Fibroblast of skin of scalp (primary cell): ENCODE data around the gene SLC22A8. TPM values are rescaled to one million over a fixed set of nuclear protein-coding genes. Genes with fewer than 3 reads are reported as not detected.
"Not testable (repeated sequence)": the region's sequence is repeated elsewhere in the genome, so short reads cannot be mapped to it uniquely, and the experiment has no call there.

Source experiments
- DNase-seq: peaks from one replicate; pipeline ENCODE4 v3.0.0-alpha.2; 2013
- polyA plus RNA-seq, 2 experiments: library from polyadenylated mRNA; unstranded; fragments of 120-200 nt; gene quantifications; one replicate each; pipeline ENCODE4 v1.2.1, GENCODE V29; 2013; ENCODE audit not compliant: insufficient read length in 2 of 2

The SLC22A8 gene, protein sequence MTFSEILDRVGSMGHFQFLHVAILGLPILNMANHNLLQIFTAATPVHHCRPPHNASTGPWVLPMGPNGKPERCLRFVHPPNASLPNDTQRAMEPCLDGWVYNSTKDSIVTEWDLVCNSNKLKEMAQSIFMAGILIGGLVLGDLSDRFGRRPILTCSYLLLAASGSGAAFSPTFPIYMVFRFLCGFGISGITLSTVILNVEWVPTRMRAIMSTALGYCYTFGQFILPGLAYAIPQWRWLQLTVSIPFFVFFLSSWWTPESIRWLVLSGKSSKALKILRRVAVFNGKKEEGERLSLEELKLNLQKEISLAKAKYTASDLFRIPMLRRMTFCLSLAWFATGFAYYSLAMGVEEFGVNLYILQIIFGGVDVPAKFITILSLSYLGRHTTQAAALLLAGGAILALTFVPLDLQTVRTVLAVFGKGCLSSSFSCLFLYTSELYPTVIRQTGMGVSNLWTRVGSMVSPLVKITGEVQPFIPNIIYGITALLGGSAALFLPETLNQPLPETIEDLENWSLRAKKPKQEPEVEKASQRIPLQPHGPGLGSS
- not detected for polyA plus RNA-seq (2013, experiment 1 of 2; ENCODE audit: insufficient read length)
- polyA plus RNA-seq (2013, experiment 2 of 2; ENCODE audit: insufficient read length): 0.18 TPM

DNA sequence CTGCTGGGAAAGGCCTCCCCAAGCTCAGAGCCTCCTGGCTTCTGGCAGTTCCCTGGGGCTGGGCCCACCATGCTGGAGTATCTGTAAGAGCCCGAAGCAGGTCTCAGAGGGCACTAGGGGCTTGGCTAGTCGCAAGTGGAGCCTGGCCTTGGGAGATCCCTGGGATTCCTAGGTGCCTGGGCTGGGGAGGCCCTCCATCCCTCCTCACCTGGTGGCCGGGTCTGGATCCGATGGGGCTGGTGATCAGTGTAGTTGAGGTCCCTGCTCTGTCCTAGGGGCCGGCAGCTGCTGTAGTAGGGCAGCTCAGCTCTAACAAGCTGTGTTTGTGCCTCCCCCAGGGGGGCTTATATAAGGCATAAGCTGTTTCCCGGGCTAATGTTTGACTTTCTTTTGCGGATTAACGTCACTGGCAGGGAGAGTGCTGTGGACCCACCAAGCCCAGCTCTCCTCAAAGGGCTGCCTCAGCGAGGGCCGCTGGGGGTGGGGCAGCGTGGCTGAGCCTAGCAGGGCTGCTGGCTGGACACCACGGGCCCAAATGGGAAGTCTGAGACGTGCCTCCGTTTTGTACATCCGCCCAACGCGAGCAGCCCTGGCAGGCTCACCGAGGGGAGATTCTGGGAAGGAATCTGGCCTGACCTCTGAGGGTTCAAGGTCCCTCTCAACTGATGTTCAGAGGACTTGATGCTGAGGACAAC, at the start of gene SLC22A8:
SLC22A8 (minus strand) TSS at position 321 of the 695 bp plus-strand sequence. CDS start 883 bp downstream, outside the sequence.
- DNase-seq: no peak

DNA sequence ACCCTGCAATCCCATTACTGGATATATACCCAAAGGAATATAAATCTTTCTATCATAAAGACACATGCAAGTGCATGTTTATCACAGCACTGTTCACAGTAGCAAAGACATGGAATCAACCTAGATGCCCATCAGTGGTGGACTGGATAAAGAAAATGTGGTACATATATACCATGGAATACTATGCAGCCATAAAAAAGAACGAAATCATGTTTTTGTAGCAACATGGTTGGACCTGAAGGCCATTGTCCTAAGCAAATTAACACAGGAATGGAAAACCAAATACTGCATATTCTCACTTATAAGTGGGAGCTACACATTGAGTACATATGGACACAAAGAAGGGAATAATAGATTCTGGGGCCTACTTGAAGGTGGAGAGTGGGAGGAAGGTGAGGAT, 30.6 kb upstream of the SLC22A8 start:
- not testable (repeated sequence) for DNase-seq

DNA sequence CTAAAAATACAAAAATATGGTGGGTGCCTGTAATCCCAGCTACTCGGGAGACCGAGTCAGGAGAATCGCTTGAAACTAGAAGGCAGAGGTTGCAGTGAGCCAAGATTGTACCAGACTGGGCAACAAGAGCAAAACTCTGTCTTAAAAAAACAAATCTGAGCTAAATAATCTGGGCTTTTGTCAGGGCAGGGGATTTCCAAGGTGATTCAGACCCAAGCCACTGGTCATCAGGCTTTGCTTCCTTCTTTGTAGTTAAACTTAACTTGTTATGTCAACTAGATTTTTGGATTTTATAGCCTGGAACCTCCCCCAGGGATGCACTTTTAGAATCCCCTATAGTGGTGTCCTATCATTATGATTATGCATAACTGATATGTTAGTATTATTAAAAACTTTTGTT, 27.0 kb upstream of the SLC22A8 start:
- no peak for DNase-seq

DNA sequence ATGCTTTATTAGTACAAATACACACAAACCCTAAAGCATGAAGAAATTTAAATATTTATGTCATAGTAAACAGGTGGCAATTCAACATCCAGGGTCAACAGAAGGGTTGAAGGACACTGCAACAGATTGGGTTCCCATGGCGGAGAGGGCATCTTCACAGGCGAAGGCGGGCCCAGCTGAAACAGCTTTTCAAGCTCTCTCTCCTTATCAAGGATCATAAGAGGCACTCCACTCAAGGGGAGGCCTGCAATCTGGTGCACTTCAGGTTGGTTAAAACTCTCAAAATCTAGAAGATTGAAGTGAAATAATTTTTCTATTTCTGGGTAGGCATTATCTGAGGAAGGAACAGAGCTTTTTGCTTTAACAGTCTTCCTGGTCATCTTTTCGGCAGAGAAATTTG, 16.8 kb upstream of the SLC22A8 start:
- no peak for DNase-seq

DNA sequence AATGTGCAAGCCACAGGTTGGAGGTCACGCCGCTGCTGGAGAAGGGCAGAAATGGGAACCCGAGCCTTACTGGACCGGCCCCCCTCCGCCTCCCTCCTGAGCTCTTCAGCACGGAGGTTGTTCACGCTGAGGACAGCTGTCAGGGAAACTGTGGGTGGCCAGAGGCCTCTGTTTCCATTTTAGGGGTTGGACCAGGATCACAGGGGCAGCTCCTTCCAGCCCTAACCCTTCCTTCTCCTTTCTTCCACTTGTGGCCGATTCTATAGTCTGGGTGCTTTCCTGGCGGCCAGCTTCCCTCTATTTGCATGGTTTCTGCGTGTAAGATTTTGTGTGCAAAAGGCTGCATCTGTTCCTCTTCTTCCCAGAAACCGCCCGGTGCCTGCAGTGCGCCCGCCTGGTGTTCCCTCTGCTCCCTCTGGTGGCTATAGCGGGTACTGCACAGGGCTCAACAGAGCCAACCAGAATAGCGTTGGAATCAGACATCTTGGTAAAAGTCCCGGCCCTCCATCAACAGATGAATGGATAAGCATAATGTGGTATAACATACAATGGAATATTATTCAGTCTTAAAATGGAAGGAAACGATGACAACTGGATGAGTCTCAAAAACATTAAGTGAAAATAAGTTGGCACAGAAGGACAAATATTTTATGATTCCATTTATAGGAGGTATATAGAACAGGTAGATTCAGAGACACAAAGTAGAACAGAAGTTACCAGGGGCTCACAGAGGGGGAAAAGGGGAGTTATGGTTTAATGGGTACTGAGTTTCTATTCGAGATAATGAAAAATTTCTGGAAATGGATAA, 8.4 kb upstream of the SLC22A8 start:
- DNase-seq: peak; percentile 72

DNA sequence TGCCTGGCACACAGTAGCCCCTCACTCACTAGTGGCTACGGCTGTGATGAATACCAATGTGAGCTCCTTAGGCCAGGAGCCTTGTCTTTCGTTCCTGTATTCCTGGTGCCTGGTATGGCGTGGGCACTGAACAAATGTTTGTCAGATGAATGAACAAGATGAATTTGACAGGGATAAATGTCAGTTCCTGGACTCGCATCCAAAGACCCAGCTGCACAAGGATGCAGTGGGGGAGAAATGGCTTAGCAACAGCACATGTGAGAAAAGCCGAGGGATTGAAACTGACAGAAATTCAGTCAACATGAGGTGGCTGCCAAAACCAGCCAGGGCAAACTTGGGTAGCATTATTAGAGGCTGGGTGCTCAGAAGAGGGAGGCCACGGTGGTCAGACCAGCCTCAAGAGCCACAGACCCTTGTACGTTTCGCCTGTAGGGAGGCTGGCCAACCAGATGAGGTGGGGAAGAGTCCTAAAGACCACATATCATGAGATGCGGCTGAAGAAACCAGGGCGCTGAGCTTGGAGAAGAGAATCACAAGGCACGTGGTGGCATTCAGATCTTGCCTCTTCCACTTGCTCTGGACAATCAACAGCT, 7.7 kb upstream of the SLC22A8 start:
- DNase-seq: no peak

DNA sequence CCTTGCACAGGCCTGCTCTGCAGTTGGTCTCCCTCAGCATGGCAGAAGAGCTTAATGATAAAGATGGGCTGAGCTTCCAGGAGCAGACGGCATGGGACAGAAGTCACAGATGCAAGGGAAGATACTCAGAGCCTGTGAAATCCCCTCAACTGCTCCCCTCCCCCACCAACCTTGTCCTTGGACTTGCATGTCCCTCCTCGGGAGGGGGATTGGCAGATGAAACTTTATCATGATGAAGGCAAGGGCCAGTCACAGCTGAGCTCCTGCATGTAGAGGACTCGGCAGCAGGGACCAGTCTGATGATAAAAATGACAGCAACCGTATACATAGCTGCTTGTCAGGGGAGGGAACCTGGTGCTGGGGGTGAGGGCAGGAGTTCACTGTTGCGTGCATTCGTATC, 6.8 kb upstream of the SLC22A8 start:
- DNase-seq: no peak

DNA sequence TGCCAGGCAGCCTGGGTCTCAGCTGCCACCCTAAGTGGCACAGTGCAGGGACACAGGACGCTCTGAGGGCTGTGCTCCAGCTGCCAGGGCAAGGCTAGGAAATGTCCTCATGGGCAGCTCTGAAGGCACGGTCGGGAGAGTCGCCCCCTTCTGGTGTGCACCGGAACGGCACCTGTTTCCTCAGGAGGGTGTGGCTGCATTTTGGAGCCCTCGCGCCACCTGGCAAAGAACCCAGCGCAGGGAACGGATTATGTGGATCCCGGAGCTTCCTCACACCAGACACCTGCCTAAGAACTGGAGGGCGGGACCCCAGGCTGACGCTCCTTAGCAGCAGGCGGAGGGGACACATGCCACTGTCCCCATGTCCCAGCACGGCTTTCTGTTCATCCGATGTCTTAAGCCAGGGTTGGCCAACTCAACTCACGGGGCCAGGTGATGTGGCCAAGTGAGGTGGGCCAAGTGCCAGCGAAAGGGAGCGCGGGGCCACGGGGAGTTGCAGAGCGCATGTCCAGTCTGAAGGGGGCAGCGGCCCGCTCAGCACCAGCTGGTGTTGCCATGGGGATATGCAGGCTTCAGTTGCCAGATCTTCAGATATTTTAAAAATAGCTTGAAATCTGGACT, 5.1 kb upstream of the SLC22A8 start:
- no peak for DNase-seq

DNA sequence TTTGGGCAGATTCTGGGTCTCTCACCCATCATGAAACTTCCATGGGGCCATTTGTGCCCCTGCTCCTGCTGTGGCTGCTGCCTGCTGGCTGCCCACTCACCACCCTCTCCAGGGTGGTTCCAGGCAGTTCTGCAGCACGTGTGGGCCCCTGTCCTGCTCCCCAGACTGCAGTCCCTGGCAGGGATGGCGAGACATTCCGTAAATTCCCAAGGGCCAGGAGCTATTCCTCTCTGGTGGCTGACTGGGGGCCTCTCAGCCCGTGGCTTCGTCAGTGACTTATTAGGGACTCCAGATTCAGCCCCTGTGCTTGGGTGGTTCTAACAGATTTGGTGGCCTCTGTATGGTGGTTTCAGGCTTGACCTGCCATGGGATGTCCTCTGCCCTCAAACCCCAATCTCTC, 3.9 kb upstream of the SLC22A8 start:
- peak; percentile 20 for DNase-seq

DNA sequence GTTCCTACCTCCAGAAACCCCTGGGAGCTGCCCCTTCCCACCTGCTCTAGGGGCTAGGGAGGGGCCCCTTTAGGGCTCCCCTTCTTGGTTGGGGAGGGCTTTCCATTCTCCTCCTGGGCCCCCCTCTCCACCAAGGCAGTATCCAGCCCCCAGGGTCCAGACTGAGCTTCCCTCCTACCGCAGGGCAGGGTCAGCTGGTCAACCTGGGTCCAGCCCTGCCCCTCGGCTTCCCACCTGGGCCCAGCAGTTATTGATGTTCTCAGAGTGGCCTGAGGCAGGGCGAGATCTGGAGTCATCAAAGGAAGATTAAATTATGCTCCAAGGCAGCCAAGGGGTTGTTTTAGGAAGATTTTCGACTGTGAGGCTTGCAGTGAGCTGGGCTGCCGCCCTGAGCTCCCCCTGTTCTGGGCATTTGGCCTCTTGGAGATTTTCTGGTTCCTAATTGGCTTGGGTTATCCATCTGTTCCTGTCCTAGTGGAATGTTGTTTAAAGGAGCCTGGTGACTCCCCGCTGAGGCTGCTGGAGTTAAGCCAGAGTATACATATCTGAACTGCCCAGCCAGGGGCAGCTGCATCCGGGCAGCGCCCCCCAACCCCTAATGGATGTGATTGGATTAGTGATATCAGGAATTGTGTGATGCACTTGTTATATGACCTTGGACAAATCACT, 1.8 kb upstream of the SLC22A8 start:
- peak; percentile 8 for DNase-seq

DNA sequence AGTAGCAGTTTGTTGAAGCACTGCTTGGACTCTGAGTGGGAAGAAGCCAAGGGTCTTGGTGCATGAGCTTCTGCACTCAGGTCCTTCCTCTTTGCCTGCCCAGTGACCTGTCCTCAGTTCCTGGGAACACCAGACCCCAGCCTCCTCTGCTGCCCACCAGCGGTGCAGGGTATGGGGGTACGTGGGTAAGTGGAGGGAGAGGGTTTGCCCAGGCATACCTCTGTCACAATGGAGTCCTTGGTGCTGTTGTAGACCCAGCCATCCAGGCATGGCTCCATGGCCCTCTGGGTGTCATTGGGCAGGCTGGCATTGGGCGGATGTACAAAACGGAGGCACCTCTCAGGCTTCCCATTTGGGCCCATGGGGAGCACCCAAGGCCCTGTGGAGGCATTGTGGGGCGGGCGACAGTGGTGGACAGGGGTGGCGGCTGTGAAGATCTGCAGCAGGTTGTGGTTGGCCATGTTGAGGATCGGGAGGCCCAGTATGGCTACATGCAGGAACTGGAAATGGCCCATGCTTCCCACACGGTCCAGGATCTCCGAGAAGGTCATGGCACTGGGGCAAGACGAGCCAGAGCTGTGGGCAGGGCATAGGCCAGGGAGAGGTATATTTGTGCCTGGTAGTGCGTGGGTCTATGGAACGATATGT, 1.1 kb downstream of the SLC22A8 start:
- DNase-seq: no peak

DNA sequence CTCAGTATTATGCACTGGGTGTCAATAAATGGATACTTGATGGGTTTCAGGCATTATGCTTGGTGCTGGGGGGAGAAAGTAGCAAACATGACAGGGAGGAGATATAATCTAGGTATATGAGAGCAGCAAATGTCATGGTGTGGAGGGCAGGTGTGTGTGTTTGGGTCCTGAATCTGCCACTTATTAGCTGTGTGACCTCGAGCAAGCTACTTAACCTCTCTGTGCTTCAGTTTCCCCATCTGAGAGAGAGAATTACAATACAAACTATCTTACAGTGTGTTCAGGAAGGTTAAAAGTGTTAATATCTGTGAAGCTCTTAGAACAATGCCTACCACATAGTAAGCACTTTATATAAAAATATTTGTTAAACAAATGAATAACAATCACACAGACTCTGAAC, 2.8 kb downstream of the SLC22A8 start:
- no peak for DNase-seq

DNA sequence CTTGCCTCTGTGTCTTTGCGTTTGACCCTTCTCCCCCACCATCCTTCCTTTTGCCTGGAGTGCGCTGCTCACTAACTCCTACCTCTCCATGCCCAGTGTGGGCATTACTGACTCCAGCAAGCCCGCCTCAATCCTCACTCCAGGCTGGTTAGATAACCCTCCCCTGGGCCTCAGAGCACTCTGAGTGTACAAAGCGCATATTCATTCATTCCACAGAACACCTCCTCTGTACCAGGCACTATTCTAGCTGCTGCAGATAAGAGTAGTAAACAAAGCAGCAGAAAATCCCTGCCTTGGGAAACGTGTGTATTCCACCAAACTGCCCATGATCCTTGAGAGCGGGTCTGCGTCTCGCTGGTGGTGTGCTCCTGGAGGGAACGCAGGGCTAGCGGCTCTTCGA, 3.2 kb downstream of the SLC22A8 start:
- DNase-seq: no peak

DNA sequence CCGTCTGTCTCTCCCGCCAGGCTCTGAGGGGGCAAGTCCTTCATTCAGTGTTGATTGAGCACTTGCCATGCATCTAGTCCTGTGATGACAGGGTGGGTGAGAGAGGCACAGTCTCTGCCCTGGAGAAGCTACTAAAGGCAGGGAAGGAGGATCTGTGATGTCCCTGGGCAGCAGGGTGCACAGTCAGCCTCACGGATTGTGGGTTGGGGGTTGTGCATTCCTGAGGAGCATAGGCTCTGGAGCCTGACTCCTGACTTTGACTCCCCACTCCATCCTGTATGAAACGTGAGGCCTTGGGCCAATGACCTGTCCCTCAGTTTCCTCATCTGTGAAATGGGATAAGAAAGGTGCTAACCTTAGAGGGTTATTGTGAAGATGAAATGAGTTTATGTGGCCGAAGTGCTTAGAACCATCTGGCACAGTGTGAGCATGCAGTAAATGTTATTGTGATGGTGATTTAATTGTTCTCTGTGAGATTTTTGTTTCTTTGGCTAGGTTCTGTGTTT, 4.7 kb downstream of the SLC22A8 start:
- DNase-seq: no peak

DNA sequence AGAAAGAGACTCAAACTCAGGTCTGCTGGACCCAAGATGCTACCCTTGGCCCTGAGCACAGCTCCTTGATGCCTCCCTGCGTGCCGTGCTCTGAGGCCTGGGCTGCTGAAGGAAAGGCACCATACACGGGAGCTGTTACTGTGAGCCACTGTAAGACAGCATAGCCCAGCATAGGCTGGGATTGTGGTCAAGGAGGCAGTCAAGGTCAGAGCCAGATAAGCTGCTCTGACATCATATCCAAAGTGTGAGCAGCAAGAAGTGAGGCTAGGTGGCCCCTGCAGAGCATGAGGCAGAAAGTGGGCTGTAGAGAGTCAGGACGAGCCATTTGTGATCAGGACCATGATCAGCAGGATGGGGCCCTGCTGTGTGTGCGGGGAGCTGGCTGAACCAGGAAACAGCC, 7.7 kb downstream of the SLC22A8 start:
- no peak for DNase-seq

DNA sequence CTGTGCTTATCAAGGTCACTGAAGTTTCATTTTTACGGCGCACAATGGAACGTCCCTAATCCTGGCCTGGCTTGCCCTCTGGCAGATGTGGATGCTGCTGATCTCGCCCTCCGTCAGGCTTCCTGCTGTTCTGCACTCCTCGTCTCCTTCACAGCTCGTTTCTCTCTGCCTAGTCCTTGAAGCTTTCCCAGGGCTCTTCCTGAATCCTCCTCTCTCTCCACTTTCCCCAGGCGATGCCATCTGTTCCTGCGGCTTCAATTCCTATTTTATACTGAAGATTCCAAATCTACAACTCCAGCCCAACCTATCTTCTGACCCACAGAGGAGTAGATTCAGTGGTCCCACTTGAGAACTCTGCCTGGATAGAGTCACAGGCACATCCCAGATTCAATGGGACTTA, 14.2 kb downstream of the SLC22A8 start:
- no peak for DNase-seq

DNA sequence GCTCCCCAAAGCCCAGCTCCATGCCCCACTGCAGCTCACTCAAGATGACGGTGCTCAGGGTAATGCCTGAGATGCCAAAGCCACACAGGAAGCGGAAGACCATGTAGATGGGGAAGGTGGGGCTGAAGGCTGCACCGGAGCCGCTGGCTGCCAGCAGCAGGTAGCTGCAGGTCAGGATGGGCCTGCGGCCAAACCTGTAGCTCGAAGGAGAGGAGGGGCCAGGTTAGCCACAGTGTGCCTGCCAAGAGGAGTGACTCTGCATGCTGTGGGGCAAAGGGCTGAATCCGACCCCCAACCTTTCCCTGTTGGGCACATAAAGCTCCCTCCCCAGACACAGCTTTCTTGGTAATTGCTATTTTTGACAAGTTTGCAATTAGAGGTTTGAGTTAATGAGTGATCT, 16.0 kb downstream of the SLC22A8 start:
- DNase-seq: no peak

DNA sequence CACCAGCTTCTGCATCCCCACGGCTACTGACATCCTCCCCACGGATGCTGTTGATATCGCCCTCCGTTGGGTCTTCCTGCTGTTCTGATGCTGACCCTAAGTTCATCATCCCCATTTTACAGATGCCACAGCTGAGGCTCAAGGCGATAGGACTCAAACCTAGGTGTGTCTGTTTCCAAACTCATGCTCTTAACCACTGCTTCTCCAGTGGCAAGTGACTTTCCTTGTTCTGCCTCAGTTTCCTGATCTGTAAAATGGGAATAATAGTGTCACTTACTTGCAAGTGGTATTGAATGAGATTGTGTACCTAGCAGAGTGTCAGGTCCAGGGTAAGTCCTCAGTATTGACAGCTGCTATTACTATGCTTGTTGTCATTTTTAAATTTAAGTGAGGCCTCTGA, 16.5 kb downstream of the SLC22A8 start:
- no peak for DNase-seq

DNA sequence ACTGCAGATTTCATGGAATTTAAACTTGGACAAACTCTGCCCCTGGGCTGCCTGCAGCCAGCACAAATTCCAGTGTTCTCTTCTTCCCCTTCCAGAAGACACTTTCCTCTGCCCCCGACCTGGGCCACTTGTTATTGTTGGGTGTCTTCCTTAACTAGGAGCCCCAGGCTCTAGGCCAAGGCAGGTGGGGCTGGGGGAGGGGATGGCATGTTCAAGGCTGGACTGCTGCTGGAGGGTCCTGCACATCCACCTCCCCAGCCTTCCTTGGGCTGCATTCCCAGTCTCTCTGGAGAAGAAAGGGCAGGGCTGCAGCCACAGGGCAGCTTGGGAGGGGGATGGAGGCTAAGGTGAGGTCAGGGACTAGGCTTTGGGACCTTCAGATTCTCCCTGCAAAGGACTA, 19.4 kb downstream of the SLC22A8 start:
- no peak for DNase-seq

DNA sequence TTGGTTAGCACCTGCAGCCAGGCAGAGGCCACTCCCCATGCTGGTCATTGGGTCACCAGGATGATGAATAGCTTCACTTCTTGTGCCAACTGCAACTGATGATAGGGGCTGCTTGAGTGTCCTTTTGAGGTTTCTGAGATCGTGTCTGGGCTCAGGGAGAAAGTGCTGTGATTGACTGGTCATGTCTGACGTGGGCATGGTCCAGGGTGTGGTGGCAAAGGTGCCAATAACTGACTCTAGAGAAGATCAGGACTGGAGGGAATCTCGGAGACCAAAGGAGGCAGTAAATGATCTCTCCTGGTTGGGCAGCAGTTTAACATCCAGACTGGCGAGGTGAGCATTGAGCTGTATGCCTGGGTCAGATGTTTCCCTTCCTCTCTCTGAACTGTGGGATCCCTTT, 20.9 kb downstream of the SLC22A8 start:
- no peak for DNase-seq

DNA sequence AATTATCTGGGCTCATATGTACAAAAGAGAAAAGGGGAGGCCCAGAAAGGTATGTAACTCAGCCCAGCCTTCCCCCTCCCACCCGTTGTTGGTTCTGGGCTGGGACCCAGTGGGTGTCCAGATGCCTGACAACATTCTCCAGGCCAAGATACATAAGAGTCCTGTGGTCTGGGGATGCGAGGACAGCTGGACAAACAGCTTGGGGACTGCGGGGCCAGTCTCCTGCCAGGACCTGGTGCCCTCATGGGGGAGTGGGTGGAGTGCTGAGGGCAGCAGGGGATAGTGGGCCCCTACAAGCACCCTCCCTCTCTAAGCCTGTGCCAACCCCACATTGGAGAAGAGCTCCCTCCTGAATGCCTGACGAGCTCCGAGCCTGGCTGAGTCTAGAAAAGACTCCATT, 27.4 kb downstream of the SLC22A8 start:
- DNase-seq: no peak
